Vagina (tissue), 2 donors: ENCODE results near the gene PGA4.

ENCODE experiments used
- POLR2A ChIP-seq, 2 donors: fragments of 450-650 bp; IDR thresholded peaks; one replicate each; pipeline ENCODE4 v1.6.1; 2017; ENCODE audit warnings: antibody characterized with exemption in 2 of 2, mild to moderate bottlenecking in 2 of 2, moderate library complexity in 2 of 2
- POLR2AphosphoS5 ChIP-seq, 2 donors: sonication (generic); formaldehyde crosslinking; IDR thresholded peaks; one replicate each; pipeline ENCODE4 v1.9.0; 2017; ENCODE audit warnings: antibody characterized with exemption in 2 of 2, mild to moderate bottlenecking in 2 of 2, low read depth in 1 of 2; ENCODE audit not compliant: insufficient read depth in 1 of 2
- TF ChIP-seq, protein P1 (sequence below), 3 experiments: fragments of 450-650 bp in 2 of 3; fragments of 200-600 bp in 1 of 3; sonication (generic) in 1 of 3; IDR thresholded peaks; one replicate each; pipeline ENCODE4 v1.5.1; 2017 to 2019; ENCODE audit warnings: antibody characterized with exemption in 3 of 3, mild to moderate bottlenecking in 2 of 3, moderate library complexity in 2 of 3

DNA sequence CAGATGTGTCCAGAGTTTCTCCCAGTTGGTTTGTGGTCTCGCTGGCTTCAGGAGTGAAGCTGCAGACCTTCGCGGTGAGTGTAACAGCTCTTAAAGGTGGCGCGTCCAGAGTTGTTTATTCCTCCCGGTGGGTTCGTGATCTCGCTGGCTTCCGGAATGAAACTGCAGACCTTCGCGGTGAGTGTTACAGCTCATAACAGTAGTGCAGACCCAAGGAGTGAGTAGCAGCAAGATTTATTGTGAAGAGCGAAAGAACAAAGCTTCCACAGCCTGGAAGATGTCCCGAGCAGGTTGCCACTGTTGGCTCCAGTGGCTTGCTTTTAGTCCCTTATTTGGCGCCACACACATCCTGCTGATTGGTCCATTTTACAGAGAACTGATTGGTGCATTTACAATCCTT lies 20.7 kb upstream of the PGA4 start:
- TF ChIP-seq, protein P1, sequence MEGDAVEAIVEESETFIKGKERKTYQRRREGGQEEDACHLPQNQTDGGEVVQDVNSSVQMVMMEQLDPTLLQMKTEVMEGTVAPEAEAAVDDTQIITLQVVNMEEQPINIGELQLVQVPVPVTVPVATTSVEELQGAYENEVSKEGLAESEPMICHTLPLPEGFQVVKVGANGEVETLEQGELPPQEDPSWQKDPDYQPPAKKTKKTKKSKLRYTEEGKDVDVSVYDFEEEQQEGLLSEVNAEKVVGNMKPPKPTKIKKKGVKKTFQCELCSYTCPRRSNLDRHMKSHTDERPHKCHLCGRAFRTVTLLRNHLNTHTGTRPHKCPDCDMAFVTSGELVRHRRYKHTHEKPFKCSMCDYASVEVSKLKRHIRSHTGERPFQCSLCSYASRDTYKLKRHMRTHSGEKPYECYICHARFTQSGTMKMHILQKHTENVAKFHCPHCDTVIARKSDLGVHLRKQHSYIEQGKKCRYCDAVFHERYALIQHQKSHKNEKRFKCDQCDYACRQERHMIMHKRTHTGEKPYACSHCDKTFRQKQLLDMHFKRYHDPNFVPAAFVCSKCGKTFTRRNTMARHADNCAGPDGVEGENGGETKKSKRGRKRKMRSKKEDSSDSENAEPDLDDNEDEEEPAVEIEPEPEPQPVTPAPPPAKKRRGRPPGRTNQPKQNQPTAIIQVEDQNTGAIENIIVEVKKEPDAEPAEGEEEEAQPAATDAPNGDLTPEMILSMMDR (IDR thresholded peaks at IDR 0.05), result no peak
- TF ChIP-seq POLR2A (IDR thresholded peaks at IDR 0.05), result no peak
- TF ChIP-seq POLR2AphosphoS5 (IDR thresholded peaks at IDR 0.05; ENCODE audit: insufficient read depth in 1 of 2, low read depth in 1 of 2), result no peak
